LNCaP clone FGC (cell line): ENCODE results near the gene NVL.
"Not testable (repeated sequence)": the region's sequence is repeated elsewhere in the genome, so short reads cannot be mapped to it uniquely, and the experiment has no call there.

Experiments
- DNase-seq: peaks from one replicate; pipeline ENCODE4 v3.0.0-alpha.2; 2011; ENCODE audit warnings: low read depth
- H3K4me3 ChIP-seq: 2 replicates; pipeline ENCODE4 v1.5.1; 2011; ENCODE audit warnings: mild to moderate bottlenecking, low read depth, low read length, control low read depth
- CTCF ChIP-seq: IDR thresholded peaks from 2 replicates; pipeline ENCODE4 v1.5.1; 2012; ENCODE audit warnings: mild to moderate bottlenecking; ENCODE audit not compliant: control insufficient read depth, insufficient read depth; ENCODE audit errors: extremely low read depth

Gene NVL

GRCh38 chr1:224317383-224318045 lies 12.5 kb downstream of the NVL start:
- no peak overlapping the region for H3K4me3 ChIP-seq
- TF ChIP-seq CTCF = no peak
- DNase-seq = peak; percentile 93

GRCh38 chr1:224312025-224312424 lies 17.9 kb downstream of the NVL start:
- no peak overlapping the region for H3K4me3 ChIP-seq
- peak; percentile 79 for DNase-seq
- no peak for TF ChIP-seq CTCF

- DNase-seq, H3K4me3 ChIP-seq: not testable (repeated sequence)
These were observed 18.5 kb downstream of the NVL start for GRCh38 chr1:224311503-224311902.

- no peak for DNase-seq
- H3K4me3 ChIP-seq = no peak overlapping the region
- TF ChIP-seq CTCF = no peak
These were observed 21.9 kb downstream of the NVL start for GRCh38 chr1:224308064-224308463.

GRCh38 chr1:224304767-224305166 lies 25.2 kb downstream of the NVL start:
- peak; percentile 78 for DNase-seq
- TF ChIP-seq CTCF = no peak
- no peak overlapping the region for H3K4me3 ChIP-seq

GRCh38 chr1:224302947-224303346 lies 27.0 kb downstream of the NVL start:
- DNase-seq = no peak
- no peak overlapping the region for H3K4me3 ChIP-seq
- no peak for TF ChIP-seq CTCF

- no peak for TF ChIP-seq CTCF
- no peak for DNase-seq
- no peak overlapping the region for H3K4me3 ChIP-seq
These were observed 28.6 kb downstream of the NVL start for GRCh38 chr1:224301391-224301790.

- H3K4me3 ChIP-seq = no peak overlapping the region
- no peak for DNase-seq
- no peak for TF ChIP-seq CTCF
These were observed 29.6 kb downstream of the NVL start for GRCh38 chr1:224300346-224300745.
